Left ventricle myocardium inferior (tissue), 1 donor: ENCODE measurements around the gene SPTA1. TPM values are rescaled to one million over a fixed set of nuclear protein-coding genes. Genes with fewer than 3 reads are reported as not detected.

Experiments used
- DNase-seq: peaks from one replicate; pipeline ENCODE4 v3.0.0-alpha.2; 2020
- H3K27ac ChIP-seq: fragments of 200-600 bp; replicated peaks from 2 replicates; pipeline ENCODE4 v1.8.0; 2021
- H3K27me3 ChIP-seq: fragments of 200-600 bp; 2 replicates; pipeline ENCODE4 v1.8.0; 2021; ENCODE audit warnings: low read depth
- H3K36me3 ChIP-seq: fragments of 200-600 bp; 2 replicates; pipeline ENCODE4 v1.8.0; 2021
- H3K4me1 ChIP-seq: fragments of 200-600 bp; 2 replicates; pipeline ENCODE4 v1.8.0; 2021
- H3K4me3 ChIP-seq: fragments of 200-600 bp; 2 replicates; pipeline ENCODE4 v1.8.0; 2021; ENCODE audit warnings: mild to moderate bottlenecking, moderate library complexity
- H3K9me3 ChIP-seq: fragments of 200-600 bp; replicated peaks from 2 replicates; pipeline ENCODE4 v1.8.0; 2021
- CTCF ChIP-seq: fragments of 200-600 bp; IDR thresholded peaks from 2 replicates; pipeline ENCODE4 v1.8.0; 2021; ENCODE audit warnings: antibody characterized with exemption, mild to moderate bottlenecking, borderline replicate concordance
- intact Hi-C: fragments of 100-400 bp; cut with micrococcal nuclease; formaldehyde crosslinking; loops from one replicate; pipeline ENCODE4 v1.11.0; 2022
- total RNA-seq: library from RNA; stranded (reverse); fragmentation: NEBNext Ultra II Directional; extraction: Animal tissue kit (Norgen Biotek cat#: 25700); gene quantifications from one replicate; pipeline ENCODE4 v1.2.1, GENCODE V29; 2021
- donor health status: DM: no; HTN: yes; CAD: no; lungs with severe emphysema.

Gene SPTA1
- total RNA-seq, 1 donor from 2014 or later, result not detected

GRCh38 chr1:158666037-158666436, 20.5 kb downstream of the SPTA1 start:
- Histone ChIP-seq H3K9me3 (no peaks in the 10 kb centered on the region), H3K4me3 (no peak overlapping the region), H3K4me1 (no peaks in the 10 kb centered on the region), H3K27ac (no peak overlapping the region), H3K36me3 (no peaks in the 10 kb centered on the region), H3K27me3 (no peaks in the 10 kb centered on the region)
- no peak for TF ChIP-seq CTCF
- intact Hi-C loops, result loop anchor here (10.0 kb wide), 1 partner anchor 89 kb away; the partner anchor contains the start of gene OR6K6
- no peak for DNase-seq

- H3K27ac ChIP-seq, result no peak overlapping the region
- DNase-seq, result no peak
- H3K4me1 ChIP-seq, result peaks cover 5% of the 10 kb centered on the region
- no peaks in the 10 kb centered on the region for H3K36me3 ChIP-seq
- no peaks in the 10 kb centered on the region for H3K27me3 ChIP-seq
- H3K9me3 ChIP-seq, result no peaks in the 10 kb centered on the region
- TF ChIP-seq CTCF, result no peak
- intact Hi-C loops, result no loop called here
- H3K4me3 ChIP-seq, result no peak overlapping the region
Observed at GRCh38 chr1:158654571-158654970, 31.9 kb downstream of the SPTA1 start.

- no peak for TF ChIP-seq CTCF
- no peak overlapping the region for H3K4me3 ChIP-seq
- H3K27me3 ChIP-seq, result no peaks in the 10 kb centered on the region
- H3K4me1 ChIP-seq, result peaks cover 5% of the 10 kb centered on the region
- intact Hi-C loops, result no loop called here
- no peak for DNase-seq
- H3K27ac ChIP-seq, result no peak overlapping the region
- no peaks in the 10 kb centered on the region for H3K36me3 ChIP-seq
- H3K9me3 ChIP-seq, result no peaks in the 10 kb centered on the region
Observed at GRCh38 chr1:158654086-158654485, 32.4 kb downstream of the SPTA1 start.

- Histone ChIP-seq H3K4me1 (peaks cover 5% of the 10 kb centered on the region), H3K4me3 (no peak overlapping the region), H3K9me3 (no peaks in the 10 kb centered on the region), H3K27me3 (no peaks in the 10 kb centered on the region), H3K27ac (no peak overlapping the region), H3K36me3 (no peaks in the 10 kb centered on the region)
- intact Hi-C loops, result no loop called here
- DNase-seq, result no peak
- no peak for TF ChIP-seq CTCF
Observed at GRCh38 chr1:158652721-158653334, 33.7 kb downstream of the SPTA1 start.

- Histone ChIP-seq H3K27me3 (no peaks in the 10 kb centered on the region), H3K36me3 (no peaks in the 10 kb centered on the region), H3K9me3 (no peaks in the 10 kb centered on the region), H3K4me1 (no peaks in the 10 kb centered on the region), H3K27ac (no peak overlapping the region), H3K4me3 (no peak overlapping the region)
- DNase-seq, result no peak
- no peak for TF ChIP-seq CTCF
- intact Hi-C loops, result no loop called here
Observed at GRCh38 chr1:158649052-158649451, 37.5 kb downstream of the SPTA1 start.
